ENCODE measurements around the gene KATNA1.
A peak's percentile ranks its signal among the peaks of the same experiment; 100 is the strongest.

The KATNA1 gene

GRCh38 chr6:149608381-149608982, 40.0 kb downstream of the KATNA1 start:
- DNase-seq: no peak

- DNase-seq: no peak
Measured at GRCh38 chr6:149600508-149600907, 48.0 kb downstream of the KATNA1 start.

GRCh38 chr6:149593408-149593807, 55.1 kb downstream of the KATNA1 start:
- DNase-seq: no peak

GRCh38 chr6:149592983-149593382, 55.5 kb downstream of the KATNA1 start:
- no peak for DNase-seq

- DNase-seq: no peak
Measured at GRCh38 chr6:149586149-149586548, 62.4 kb downstream of the KATNA1 start.

- DNase-seq: no peak
Measured at GRCh38 chr6:149581349-149581748, 67.2 kb downstream of the KATNA1 start.

DNA sequence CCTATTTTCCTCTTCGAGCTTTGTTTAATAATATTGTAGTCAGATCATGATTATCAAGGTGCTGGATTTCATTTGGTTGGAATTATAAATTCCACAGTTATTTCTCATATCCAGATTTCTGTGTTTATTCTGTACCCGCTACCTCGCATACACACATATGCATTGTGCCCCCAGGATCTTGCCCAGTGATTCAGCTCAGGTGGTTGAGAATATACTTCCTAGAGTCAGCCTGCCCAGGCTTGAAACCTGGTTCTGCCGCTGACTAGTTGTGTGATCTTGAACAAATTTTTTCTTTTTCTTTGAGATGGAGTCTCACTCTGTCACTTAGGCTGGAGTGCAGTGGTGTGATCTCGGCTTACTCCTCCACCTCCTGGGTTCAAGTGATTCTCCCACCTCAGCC, 67.6 kb downstream of the KATNA1 start:
- no peak for DNase-seq

DNA sequence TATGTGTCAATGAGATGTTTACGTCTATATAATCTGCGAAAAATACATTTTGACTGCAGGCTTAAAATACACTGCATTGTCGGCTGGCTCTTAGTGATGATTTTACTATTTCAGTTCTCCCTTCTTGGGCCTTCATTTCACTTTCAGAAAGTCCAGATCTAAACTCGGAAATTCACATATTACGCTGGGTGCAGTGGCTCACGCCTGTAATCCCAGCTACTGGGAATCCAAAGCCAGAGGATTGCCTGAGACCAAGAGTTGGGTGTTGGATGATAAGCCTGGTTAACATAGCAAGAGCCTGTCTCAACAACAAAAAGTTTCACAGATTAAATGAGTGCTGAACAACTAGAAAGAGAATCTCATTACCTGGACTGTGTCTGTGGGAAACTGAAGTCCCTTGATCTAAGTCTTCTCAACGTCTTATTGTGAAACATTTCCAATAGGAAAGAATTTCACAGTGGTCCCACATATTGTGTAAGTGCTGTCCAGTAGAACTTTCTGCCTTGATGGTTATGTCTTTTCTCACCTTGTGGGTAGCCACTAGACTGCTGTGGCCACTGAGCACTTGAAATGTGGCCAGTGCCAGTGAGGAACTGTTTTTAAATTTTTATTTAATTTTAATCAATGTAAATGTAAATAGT, 80.4 kb downstream of the KATNA1 start:
- no peak for DNase-seq

DNA sequence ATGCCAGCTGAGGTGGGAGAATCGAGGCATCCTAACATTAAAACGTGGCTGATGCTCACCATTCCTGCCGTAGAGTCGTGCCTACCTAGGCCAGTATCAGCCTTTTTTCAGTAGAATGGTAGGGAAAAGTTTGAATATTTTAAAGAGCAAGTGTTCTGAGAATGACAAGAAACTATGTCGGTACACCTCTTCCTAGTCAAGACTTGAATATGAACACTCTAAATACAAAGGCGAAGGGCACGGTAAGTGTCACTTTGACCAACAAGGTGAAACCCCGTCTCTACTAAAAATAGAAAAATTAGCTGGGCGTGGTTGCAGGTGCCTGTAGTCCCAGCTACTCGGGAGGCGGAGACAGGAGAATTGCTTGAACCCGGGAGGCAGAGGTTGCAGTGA, 81.3 kb downstream of the KATNA1 start:
- DNase-seq: peak in 1 of 2 donors; percentile 21

DNA sequence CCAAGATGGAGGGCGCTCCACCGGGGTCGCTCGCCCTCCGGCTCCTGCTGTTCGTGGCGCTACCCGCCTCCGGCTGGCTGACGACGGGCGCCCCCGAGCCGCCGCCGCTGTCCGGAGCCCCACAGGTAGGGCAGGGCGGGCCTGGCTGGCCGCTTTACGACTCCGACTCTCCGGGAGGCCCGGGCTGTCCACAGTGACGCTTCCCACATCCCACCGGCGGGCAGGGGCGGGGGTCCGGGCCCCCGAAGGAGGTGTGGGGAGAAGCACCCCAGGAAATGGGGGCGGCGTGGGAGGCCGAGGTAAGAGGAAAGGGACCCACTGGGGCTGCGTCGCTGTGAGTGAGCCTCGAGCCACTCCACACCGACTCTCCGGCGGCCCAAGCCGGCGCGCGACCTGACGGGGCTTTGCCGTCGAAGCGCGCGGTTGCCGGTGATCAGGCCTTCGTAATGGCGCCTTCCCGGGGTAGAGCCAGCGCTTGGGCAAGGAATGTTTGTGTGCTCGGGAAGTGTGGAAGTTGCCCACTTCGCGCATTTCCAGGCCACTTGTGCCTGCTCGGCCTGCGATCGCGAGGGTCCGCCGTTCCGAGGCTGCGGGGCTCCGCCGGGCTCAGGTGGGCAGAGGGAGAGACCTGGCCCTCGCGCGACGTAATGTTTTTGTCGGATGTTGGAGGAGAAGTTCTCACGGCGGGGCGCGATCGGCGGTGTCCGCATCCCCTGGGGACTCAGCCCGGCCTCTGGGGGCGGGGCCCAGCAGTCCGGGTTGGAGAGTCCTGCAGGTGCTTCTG, 81.9 kb downstream of the KATNA1 start:
- DNase-seq: peak; percentile 26 to 42

GRCh38 chr6:149565527-149566409, 82.7 kb downstream of the KATNA1 start, which contains the start of gene GINM1:
Gene GINM1 (plus strand): TSS chr6:149566375. CDS start chr6:149566415, 40 bp downstream.
- peak; percentile 95 to 98 for DNase-seq

DNA sequence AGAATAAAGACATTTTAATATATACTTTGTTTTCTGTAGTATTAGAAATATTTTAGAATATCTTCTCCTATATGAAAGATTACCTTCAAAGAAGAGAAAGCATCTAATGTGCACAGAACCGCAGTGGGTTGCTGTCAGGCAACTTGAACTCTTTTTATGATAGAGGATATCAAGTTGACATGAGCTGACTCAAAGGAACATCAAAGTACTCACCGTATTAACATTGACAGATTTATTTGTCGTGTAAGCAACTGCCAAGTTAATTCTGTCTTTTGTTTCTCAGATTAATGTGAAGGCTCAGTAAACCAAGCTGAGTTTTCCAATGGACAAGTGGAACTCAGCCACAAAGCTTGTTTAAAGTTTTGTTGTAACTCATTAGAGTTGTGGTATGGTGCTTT, 84.6 kb downstream of the KATNA1 start:
- no peak for DNase-seq

- no peak for DNase-seq
Measured at GRCh38 chr6:149563203-149563927, 85.1 kb downstream of the KATNA1 start.

DNA sequence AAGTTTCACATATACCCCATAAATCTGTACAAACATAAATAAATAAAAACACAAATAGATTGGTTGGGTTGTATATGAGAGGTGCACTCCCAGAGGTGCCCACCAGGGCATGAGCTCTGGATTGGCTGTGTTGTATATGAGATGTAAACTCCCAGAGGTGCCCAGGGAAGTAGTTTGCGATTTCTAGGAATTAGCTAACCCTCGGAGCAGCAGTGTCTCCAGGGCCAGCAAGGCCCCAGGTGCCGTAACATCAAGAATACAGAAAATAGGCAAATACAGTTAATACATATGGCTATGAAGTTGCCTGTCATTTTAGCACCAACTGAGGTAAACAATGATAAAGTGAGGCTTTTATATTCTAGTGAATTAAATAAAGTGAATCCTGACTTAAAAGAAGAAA, 87.8 kb downstream of the KATNA1 start:
- DNase-seq: peak in 1 of 2 donors; percentile 31

GRCh38 chr6:149559389-149559788, 89.1 kb downstream of the KATNA1 start:
- DNase-seq: no peak

GRCh38 chr6:149558029-149558428, 90.5 kb downstream of the KATNA1 start:
- DNase-seq: no peak

DNA sequence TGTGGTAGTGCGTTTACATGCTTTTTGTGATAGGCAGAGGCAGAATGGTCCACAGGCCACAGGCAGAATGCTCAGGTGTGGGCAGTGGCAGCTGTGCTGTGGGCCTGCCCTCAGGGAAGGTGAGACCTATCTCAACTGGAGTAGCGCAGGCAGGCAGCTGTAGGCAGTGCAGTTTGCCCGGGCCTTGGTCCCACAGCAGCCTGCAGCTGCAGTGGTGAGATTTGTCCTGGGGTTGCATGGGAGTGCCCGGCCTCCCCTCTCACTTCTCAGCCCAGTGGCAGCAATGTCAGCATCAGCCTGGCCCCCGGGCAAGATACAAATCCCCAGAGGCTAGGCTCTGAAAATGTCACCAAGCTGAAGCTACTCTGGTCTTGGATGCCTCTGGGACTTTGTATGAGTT, 96.6 kb downstream of the KATNA1 start:
- DNase-seq: no peak

DNA sequence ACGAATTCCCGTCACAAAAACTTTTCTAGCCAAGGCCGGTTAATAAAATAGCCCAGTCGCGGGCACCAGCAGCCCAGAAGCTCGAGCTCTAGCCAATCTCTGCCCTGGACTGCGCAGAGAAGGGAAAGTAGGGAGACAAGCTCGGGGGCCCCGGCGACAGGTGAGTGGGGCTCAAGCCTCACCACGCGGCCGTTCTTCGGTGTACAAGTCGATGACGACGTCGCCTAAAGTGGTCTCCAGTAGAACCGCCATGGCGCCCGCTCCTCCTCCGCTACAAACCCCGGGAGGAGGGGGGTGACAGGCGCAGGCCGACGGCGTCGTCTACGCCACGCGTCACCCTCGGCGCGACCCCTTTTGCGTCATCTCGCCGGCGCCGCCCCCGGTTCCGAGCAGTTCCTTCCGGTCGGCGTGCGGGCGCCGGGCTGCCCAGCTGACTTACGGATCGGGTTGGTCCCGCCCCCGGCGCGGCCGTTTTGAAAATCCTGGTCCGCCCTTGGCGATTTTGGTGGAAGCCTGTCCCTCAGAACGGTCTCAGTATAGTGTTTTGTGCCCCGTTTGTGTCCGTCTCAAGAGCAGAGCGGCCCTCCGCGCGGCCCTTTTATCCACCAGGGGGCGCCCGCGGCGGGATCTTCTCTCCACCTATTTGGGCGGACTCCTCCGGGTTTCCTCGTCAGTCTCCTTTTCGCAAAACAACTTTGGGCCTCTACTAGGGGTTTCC, 102.6 kb downstream of the KATNA1 start, which contains the start of gene PPIL4:
PPIL4 (minus strand) TSS at position 290 of the 718 bp plus-strand sequence; CDS start at position 252, 38 bp downstream.
- peak; percentile 96 for DNase-seq

- peak; percentile 84 to 87 for DNase-seq
Measured at GRCh38 chr6:149545258-149545753, 103.2 kb downstream of the KATNA1 start.

Data from CD4-positive, alpha-beta T cell treated with Interleukin-1 beta for 1 hour (primary cell).